GM21717 (cell line): ENCODE results near the gene NOTUM.

Experiments used
- ATAC-seq: cut with Tn5 transposase; IDR thresholded peaks from one replicate; pipeline ENCODE4 v1.9.1; 2021; ENCODE audit warnings: mild to moderate bottlenecking, moderate library complexity; ENCODE audit not compliant: unreplicated experiment

NOTUM gene

DNA sequence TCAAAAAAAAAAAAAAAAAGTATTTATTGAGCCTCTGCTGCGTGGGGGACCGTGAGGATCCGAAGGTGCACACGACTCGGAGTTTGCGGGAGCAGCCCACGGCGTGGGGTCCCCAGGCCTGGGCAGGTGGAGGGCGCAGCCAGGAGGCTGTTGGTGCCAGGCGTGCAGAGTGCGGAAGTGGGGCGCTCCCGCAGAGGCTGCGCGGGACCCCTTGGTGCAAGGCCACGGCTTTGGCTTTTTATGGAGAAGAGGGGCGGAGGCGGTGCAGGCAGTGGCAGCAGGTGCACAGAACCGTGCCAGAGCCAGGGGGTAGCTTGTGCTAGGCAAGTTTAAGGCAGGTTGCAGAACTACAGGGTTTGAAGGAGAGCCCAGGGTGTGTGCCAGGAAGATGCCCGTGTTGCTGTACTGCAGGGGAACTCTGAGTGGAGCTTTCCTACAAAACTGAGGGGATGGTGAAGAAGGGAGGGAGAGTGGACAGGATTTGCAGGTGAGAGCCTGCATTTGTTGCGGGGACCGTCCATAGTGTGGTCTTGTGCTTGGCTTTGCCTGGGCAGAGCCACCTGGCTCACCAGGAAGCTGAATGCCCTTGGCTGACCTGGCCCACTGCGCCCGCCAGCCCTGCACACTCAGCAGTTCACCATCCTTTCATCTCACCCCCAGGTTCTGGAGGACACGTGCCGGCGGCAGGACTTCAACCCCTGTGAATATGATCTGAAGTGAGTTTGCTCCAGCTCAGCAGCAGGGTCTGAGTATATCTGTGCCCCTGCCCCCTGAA, 17.7 kb upstream of the NOTUM start:
- no peak for ATAC-seq

DNA sequence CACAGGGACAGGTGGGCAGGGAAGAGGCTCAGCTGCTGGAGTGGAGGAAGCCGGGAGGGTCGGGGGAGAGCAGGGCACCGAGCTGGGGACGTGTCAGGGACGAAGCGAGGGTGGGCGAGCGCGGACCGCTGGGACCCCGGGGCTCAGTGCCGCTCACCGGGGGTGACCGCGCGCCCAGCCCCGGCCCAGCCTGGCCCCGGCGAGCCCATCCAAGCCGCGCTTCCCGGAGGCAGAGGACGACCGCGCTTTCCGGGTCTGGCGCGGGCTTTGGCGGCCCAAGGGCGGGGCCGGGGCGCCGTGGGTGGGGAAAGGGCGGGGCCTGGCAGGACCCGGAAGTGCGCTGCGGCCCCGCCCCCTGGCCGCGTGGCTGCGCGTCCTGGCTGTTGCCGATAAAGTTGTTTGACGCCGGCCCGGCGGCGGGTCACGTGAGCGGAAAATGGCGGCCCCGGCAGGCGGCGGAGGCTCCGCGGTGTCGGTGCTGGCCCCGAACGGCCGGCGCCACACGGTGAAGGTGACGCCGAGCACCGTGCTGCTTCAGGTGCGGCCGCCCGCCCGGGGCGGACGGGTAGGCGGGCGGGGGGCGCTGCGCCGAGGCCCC, 16.3 kb upstream of the NOTUM start, which contains the start of gene ASPSCR1:
Gene ASPSCR1 (plus strand): TSS at position 419 of the 598 bp plus-strand sequence. CDS start 18 bp downstream, at position 437.
- peak; percentile 61 for ATAC-seq

DNA sequence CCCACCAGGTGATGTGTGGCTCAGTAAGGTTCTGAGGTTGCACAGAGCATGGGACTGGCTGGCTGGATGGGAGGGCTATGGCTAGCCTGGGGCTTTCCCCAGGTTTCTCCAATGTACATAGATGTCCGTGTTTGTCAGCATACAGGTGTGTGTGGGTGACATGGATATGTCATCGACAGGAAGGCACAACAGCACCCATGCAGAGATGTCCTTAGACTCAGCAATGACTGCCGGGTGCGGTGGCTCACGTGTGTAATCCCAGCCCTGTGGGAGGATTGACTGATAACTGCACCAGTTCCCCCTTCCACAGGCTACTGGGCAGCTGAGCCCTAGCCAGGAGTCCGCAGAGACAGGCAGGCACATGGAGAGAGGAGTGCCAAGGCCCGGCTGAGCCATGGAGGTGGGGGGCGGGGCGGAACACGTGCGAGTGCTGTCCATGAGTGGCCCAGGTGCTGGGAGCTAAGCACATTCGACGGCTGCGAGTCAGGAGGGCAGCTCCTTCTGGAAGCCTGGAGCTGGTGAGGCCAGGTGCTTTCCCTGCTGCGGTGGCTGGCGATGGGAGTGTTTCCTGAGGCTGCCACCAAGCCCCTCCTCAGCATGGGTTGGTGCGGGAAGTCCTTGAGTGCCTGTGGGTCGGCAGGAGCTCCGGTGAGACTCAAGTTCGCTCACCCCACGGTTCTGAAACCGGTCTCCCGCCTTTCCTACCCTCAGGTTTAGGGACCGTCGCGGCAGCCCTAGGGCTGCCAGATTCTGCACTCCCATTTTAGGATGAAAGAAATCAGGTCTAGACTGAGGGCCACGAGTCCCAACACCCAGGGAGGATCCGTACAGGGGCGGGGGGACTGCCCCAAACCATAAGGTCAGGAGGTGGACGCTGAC, 15.6 kb upstream of the NOTUM start:
- ATAC-seq: peak; percentile 7

GRCh38 chr17:81973432-81973831, 12.4 kb upstream of the NOTUM start:
- ATAC-seq: no peak

GRCh38 chr17:81968850-81969812, 8.1 kb upstream of the NOTUM start:
- no peak for ATAC-seq

GRCh38 chr17:81968396-81968745, 7.4 kb upstream of the NOTUM start:
- ATAC-seq: no peak

GRCh38 chr17:81967533-81968395, 6.8 kb upstream of the NOTUM start:
- no peak for ATAC-seq

DNA sequence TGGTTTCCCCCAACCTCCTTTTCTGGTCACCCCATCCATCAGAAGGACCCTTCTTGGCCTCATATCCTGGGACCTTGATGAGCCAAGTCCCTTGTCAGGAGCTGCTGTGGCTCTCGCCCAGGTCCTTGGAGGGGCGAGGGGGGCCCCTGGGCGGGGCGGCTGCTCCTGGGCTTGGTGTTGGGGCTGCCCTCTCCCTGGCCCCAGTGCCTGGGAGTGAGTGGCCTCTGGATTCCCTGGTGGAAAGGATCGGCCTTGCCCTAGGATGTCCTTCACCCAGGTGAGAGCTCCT, 6.2 kb upstream of the NOTUM start:
- no peak for ATAC-seq

- no peak for ATAC-seq
Observed at GRCh38 chr17:81966343-81967243, 5.6 kb upstream of the NOTUM start.

DNA sequence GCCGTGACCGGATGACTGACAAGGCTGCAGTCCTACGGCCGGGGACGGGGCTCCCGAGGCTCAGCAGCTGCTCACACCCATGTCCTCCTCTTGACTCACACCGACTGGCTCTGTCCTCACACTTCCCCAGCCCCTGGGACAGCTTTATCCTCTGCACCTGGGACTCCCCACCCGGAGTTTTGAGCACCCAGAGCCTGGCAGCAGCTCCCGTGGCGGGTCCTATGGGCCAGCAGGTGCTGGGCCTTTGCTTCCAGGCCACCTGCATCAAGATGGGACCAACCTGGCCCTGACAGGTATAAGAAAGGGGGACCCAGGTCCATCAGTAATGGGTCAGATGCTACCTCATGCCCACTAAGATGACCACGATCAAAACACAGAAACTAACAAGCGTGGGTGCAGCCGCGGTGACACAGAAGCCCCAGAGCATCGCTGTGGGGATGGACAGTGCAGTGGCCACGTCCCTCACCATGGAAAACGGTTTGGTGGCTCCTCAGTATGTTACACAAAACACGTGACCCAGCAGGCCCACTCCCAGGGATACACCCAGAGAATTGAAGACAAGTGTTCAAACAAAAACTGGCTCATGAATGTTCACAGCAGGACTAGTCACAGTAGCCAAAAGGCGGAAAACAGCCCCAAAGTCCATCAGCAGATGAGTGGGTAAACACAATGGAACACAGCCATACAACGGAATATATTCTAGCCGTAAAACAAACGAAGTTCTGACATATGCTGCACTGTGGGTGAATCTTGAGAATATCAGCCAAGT, 3.3 kb upstream of the NOTUM start:
- no peak for ATAC-seq

DNA sequence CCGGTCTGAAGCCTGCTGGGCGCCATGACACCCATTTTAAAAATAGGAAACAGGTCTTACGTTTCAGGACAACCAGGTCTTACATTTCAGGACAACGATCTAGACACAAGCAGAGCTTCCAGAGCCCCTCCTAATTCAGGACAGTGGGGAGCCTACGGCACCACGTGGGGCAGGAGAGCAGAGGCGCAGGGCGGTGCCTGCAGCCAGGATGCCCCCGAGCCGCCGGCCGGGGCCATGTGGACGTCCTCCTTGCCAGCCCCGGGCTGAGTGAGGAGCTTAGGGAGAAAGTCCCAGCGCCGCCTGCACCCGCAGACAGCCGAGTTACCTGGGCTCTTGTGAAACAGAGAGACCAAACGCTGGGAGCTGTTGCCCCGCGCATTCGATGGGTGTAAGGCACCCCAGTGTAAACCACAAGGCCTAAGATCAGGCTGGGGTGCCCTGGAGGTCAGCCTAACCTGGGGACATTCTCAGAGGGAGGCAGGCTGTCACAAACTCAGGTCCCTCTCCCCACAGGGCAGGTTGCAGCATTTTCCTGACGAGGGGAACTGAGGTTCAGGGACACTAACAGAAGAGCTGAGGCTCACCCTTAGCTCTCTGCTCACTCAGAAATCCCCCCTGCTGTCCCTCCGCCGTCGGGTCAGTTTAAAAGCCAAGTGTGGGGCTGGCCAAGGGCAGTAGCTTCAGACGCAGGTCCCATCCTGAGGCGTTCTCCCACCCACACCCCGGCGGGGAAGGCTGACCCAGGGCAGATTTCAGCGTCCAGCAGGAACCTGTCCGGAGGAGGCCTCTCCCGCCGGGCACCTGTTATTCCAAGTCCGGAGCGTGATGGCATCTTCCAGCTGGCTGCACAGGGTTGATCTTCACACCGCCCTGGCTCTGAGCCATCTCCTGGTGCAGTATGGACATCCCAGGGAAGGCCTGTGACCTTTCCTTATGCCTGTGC, 1.8 kb upstream of the NOTUM start:
- no peak for ATAC-seq

GRCh38 chr17:81961521-81962498, 823 bp upstream of the NOTUM start:
- ATAC-seq: no peak

DNA sequence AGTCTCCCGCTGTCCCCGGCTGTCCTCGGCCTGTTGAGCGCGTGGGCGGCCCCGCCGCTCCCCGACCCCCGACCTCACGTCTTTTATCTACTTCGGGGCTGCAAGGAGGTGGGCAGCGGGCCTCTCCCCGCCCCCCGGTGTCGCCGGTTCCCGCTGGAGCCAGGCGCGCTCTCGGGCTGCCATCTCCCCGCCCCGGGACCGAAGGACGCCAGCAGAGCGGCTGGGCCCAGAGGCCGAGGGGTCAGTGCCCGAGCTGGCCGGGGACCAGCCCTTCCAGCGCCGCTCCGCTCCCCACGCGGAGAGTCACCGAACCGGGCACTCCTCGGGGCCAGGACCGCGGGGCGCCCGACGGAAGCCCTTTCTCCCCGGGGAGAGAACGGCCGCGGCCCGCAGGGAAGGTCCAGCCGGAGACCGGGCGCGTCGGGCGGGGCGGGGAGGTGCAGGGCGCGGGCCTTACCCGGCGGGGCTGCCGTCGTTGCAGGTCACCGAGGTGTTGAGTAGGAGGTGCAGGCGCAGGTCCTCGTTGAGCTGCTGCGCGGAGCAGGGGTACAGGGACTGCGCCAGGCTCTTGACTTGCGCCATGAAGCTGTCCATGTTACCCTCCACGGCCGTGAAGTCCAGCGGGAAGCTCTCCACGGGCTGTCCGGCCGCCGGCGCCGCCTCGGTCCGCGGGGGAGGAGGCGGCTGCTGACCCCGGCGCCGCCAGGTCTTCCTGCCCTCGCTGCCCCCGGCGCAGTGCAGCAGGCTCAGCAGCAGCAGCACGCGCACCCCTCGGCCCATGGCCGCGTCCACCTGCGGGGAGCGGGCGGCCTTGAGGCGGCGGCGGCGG, 643 bp downstream of the NOTUM start:
- ATAC-seq: no peak

DNA sequence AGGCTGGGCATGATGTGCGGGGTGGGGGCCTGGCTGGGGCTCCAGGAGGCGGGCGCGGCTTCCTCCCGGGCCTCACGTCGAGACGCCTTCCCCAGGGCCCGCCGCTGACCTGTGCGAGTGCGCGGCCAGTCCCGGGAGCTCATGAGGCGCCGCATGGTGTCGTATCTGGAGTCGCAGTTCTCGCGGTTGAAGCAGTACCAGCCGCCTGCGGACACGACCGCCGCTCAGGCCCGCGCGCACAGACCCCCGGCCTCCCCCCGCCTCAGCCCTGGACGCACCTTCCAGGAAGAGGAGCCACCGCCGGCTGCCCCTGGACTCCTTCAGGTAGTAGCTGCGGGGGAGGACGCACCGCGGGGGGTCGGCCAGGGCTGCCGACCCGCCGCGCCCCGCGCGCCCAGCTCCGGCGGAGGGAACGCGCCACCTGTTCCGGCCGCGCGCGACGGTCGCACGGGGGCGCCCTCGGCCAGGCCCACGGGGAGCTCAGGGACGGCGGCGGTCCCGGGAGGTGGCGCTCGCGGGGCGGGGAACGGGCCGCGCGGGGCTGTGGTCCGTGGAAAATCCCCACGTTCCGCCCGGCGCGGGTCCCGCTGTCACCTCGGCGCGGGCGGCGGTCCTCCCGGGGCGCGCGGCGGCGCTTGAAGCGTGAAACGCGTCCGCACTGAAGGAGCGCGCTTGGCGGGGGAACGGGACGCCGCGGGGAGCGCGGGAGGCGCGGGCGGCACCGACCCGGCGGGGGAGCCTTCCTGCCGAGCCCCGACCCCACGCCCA, 1.4 kb downstream of the NOTUM start:
- ATAC-seq: no peak
